HUES64 (cell line): ENCODE results near the gene VEZT.
A peak's percentile ranks its signal among the peaks of the same experiment; 100 is the strongest.
"Not testable (repeated sequence)": the region's sequence is repeated elsewhere in the genome, so short reads cannot be mapped to it uniquely, and the experiment has no call there.

ENCODE experiments used
- H3K27ac ChIP-seq: 2 replicates; pipeline ENCODE4 v1.7.0; 2013; ENCODE audit warnings: low read depth, low read length, inconsistent platforms
- H3K27me3 ChIP-seq: 2 replicates; pipeline ENCODE4 v1.6.1; 2013; ENCODE audit warnings: mild to moderate bottlenecking, low read length; ENCODE audit not compliant: insufficient read depth
- H3K36me3 ChIP-seq: 2 replicates; pipeline ENCODE4 v1.6.1; 2013; ENCODE audit warnings: mild to moderate bottlenecking, low read length; ENCODE audit not compliant: insufficient read depth
- H3K4me1 ChIP-seq: 2 replicates; pipeline ENCODE4 v1.6.1; 2013; ENCODE audit warnings: mild to moderate bottlenecking, low read length, moderate library complexity; ENCODE audit not compliant: insufficient read depth
- H3K4me3 ChIP-seq: 2 replicates; pipeline ENCODE4 v1.5.1; 2013; ENCODE audit warnings: mild to moderate bottlenecking, low read length, moderate library complexity
- H3K9ac ChIP-seq: 2 replicates; pipeline ENCODE4 v1.6.1; 2013; ENCODE audit warnings: mild to moderate bottlenecking, low read depth, low read length
- H3K9me3 ChIP-seq: 2 replicates; pipeline ENCODE4 v1.6.1; 2013; ENCODE audit warnings: low read depth, low read length; ENCODE audit not compliant: insufficient read depth
- WGBS: fragments of 150-250, 120-280 bp; methylation state at CpG from one replicate; pipeline ENCODE4 v1.1.7; 2013; ENCODE audit warnings: missing lambda C conversion rate; 5-methylcytosine and 5-hydroxymethylcytosine counted together

Gene VEZT

GRCh38 chr12:95185072-95185471 lies 32.5 kb upstream of the VEZT start:
- H3K9ac ChIP-seq: no peak overlapping the region
- H3K4me1 ChIP-seq: peaks cover 22% of the 10 kb centered on the region
- WGBS: 97% methylated on average over 8 of the region's 8 CpGs
- H3K4me3 ChIP-seq: no peak overlapping the region
- H3K9me3 ChIP-seq: no peaks in the 10 kb centered on the region
- no peaks in the 10 kb centered on the region for H3K27me3 ChIP-seq
- no peak overlapping the region for H3K27ac ChIP-seq
- no peaks in the 10 kb centered on the region for H3K36me3 ChIP-seq

DNA sequence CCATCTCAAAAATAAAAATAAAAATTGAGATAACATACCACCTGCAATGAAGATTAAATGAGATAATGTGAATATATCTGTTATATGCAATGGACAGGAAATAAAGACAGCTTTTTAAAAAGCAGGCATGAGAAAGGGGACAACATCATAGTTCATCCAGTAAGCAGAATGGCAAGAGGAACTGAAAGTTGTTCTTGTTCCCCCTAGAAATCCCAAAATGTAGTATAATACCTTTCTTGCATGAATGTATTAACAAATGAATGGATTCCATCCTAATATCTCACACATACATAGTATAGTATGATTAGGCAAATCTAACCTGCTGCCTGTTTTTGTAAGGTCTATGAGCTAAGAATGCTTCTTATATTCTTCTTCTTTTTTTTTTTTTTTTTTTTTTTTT lies 31.8 kb upstream of the VEZT start:
- peaks cover 22% of the 10 kb centered on the region for H3K4me1 ChIP-seq
- H3K27ac ChIP-seq: no peak overlapping the region
- H3K9ac ChIP-seq: no peak overlapping the region
- no peaks in the 10 kb centered on the region for H3K27me3 ChIP-seq
- no peaks in the 10 kb centered on the region for H3K36me3 ChIP-seq
- no peak overlapping the region for H3K4me3 ChIP-seq
- H3K9me3 ChIP-seq: no peaks in the 10 kb centered on the region

DNA sequence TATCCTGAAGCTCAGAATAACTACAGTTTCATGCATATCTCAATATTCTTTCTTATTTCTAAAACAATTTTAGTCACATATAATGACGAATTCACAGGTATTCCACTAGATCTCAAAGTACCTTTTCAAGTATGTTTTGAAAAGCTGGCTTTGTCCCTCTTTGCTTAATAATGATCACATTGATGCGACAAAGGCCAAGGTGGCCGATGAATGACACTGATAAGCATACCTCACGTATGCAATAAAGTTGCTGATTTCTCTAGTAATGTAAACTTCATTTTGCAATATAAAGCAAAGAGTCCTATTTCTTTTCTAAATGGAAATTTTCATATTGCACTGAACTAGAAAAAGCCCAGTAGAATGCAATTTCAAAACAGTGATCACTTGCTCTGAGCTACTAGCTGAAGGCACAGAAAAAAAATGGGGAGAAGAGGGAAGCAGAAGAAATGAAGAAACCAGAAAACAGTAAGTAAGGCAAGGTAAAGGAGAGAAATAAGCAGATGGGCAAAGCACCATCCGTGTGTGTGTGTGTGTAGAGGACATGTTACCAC lies 29.7 kb upstream of the VEZT start:
- H3K36me3 ChIP-seq: no peaks in the 10 kb centered on the region
- no peak overlapping the region for H3K9ac ChIP-seq
- 77% methylated on average over 4 of the region's 5 CpGs for WGBS
- H3K4me1 ChIP-seq: peaks cover 22% of the 10 kb centered on the region
- 0 out of 2 replicates have a peak overlapping the region, but pooled peaks have one; percentile 5 for H3K27ac ChIP-seq
- no peaks in the 10 kb centered on the region for H3K27me3 ChIP-seq
- no peaks in the 10 kb centered on the region for H3K9me3 ChIP-seq
- no peak overlapping the region for H3K4me3 ChIP-seq

DNA sequence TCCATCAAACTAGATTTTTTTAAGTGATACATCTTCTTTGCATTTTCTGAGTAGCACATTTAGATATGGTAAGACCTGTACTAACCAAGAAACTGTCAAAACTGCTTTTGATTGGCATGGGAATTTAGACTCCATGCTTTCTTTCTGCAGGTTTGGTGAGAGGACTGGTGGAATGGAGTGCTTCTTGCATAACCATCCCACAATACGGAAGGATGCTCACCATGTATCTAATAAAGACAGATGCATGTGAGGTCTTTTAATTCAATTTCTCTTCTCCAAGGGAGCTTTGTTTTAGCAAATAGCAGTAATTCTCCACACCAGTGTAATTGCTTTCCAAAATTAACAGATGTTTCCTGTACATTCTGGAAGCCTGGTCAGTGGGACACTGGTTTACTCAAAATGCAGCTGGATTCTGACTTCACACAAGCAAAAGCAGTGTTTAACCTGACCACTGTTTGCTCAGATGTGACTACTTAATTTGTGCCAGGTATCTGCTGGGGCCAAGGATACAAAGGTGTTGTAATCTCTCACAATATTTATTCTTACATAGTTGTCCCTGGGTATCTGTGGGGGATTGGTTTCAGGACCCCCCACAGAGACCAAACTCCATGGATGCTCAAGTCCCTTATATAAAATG lies 26.4 kb upstream of the VEZT start:
- H3K27me3 ChIP-seq: no peaks in the 10 kb centered on the region
- WGBS: no CpG with 5 or more reads among the region's 1 CpG
- no peak overlapping the region for H3K27ac ChIP-seq
- peaks cover 28% of the 10 kb centered on the region for H3K4me1 ChIP-seq
- H3K4me3 ChIP-seq: no peak overlapping the region
- no peaks in the 10 kb centered on the region for H3K36me3 ChIP-seq
- no peaks in the 10 kb centered on the region for H3K9me3 ChIP-seq
- no peak overlapping the region for H3K9ac ChIP-seq

DNA sequence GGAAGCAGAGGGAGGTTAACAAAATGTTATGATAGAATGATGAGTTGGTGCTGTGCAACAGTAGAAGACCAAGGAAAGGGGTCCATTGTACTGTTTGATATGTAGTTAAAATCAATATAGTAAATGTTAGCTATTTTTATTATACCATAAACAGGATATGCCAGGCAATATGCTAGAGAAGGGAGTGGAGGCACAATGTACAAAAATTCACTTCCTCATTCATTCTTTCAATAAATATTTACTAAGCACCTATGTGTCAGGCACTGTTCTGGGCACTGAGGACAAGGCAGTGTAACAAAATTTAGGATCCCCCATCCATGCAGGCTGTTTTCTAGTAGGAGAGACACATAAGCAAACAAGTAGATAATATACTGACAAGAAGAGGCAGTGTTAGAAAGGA lies 25.3 kb upstream of the VEZT start:
- H3K9me3 ChIP-seq: no peaks in the 10 kb centered on the region
- no peaks in the 10 kb centered on the region for H3K36me3 ChIP-seq
- no peaks in the 10 kb centered on the region for H3K27me3 ChIP-seq
- no peak overlapping the region for H3K27ac ChIP-seq
- no peak overlapping the region for H3K9ac ChIP-seq
- H3K4me3 ChIP-seq: no peak overlapping the region
- peaks cover 28% of the 10 kb centered on the region for H3K4me1 ChIP-seq

GRCh38 chr12:95193139-95193538 lies 24.5 kb upstream of the VEZT start:
- H3K27ac ChIP-seq: no peak overlapping the region
- H3K4me3 ChIP-seq: no peak overlapping the region
- peaks cover 20% of the 10 kb centered on the region for H3K4me1 ChIP-seq
- 97% methylated on average over 3 of the region's 3 CpGs for WGBS
- H3K9me3 ChIP-seq: no peaks in the 10 kb centered on the region
- no peaks in the 10 kb centered on the region for H3K27me3 ChIP-seq
- H3K36me3 ChIP-seq: no peaks in the 10 kb centered on the region
- H3K9ac ChIP-seq: no peak overlapping the region

GRCh38 chr12:95195122-95195521 lies 22.5 kb upstream of the VEZT start:
- no peak overlapping the region for H3K9ac ChIP-seq
- H3K4me3 ChIP-seq: no peak overlapping the region
- 73% methylated on average over 3 of the region's 3 CpGs for WGBS
- no peak overlapping the region; the same call in 1 of the 2 replicates for H3K27ac ChIP-seq
- no peaks in the 10 kb centered on the region for H3K27me3 ChIP-seq
- H3K4me1 ChIP-seq: peaks cover 15% of the 10 kb centered on the region
- H3K36me3 ChIP-seq: no peaks in the 10 kb centered on the region
- H3K9me3 ChIP-seq: no peaks in the 10 kb centered on the region

DNA sequence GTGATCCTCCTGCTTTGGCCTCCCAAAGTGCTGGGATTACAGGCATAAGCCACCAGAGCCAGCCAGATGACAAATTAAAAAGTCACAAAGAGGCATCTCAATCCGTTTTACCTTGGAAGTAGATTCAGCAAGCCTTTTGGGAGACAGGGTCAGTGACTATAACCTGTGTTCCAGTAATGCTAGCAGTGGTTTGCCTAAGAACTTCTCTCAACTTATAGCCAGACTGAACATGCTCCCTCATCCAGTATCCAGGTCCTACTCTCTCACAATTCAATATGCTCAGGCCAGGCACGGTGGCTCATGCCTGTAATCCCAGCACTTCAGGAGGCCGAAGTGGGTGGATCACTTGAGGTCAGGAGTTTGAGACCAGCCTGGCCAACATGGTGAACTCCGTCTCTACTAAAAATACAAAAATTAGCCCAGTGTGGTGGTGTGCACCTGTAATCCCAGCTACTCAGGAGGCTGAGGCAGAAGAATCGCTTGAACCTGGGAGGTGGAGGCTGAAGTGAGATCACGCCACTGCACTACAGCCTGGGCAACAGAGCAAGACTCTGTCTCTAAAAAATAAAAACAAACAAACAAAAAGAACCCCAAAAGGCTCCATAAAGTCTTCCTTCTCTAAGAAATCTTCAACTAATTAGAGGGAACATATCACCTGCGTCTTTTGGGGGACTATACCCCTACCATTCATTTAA lies 20.6 kb upstream of the VEZT start:
- peaks cover 33% of the 10 kb centered on the region for H3K4me1 ChIP-seq
- H3K36me3 ChIP-seq, H3K27ac ChIP-seq, H3K4me3 ChIP-seq, H3K9me3 ChIP-seq, H3K9ac ChIP-seq, H3K27me3 ChIP-seq: not testable (repeated sequence)
- WGBS: 95% methylated on average over 7 of the region's 7 CpGs

DNA sequence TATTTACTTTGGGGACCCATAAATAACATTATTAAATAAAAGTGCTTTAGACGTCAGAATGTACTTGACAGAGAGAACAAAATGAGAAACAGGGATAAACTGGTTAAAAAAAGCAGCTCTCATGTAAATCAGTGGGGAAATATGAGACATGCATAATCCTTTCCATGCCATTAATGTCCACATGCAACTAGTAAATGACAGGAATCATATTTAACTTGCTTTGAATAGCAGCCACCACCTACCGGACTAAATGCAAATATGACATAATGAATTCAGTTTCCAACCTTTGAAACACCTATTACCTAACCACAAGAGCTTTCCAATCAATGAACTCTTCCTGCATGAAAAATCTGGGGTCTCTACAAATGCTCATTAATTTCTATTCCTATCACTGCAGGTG lies 20.0 kb upstream of the VEZT start:
- Histone ChIP-seq H3K4me1 (peaks cover 35% of the 10 kb centered on the region), H3K27me3 (no peaks in the 10 kb centered on the region), H3K9me3 (no peaks in the 10 kb centered on the region), H3K36me3 (no peaks in the 10 kb centered on the region), H3K4me3 (no peak overlapping the region), H3K27ac (no peak overlapping the region), H3K9ac (no peak overlapping the region)
- WGBS: 99% methylated on average over 2 of the region's 2 CpGs

DNA sequence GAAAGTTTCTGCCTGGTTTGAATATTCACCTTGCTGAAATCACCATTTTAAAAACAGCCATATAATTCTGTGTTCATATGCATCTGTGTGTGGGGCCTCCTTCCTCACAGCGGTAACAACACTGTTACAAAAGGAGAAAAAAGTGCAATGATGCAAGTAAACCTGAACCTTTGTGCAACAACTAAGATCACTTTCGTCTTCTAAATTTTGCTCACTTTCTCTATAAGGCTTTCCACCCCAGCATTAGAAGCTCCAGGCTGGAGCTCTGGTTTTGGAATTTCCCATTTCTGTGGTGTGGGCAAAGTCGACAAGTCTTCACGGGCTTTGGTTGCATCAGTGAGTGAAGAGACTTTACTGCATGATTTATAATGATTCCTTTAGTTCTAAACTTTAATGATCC lies 18.7 kb upstream of the VEZT start:
- Histone ChIP-seq H3K36me3 (no peaks in the 10 kb centered on the region), H3K27ac (no peak overlapping the region), H3K9ac (no peak overlapping the region), H3K9me3 (no peaks in the 10 kb centered on the region), H3K4me1 (peaks cover 47% of the 10 kb centered on the region), H3K4me3 (no peak overlapping the region), H3K27me3 (no peaks in the 10 kb centered on the region)
- WGBS: 90% methylated on average over 4 of the region's 4 CpGs

DNA sequence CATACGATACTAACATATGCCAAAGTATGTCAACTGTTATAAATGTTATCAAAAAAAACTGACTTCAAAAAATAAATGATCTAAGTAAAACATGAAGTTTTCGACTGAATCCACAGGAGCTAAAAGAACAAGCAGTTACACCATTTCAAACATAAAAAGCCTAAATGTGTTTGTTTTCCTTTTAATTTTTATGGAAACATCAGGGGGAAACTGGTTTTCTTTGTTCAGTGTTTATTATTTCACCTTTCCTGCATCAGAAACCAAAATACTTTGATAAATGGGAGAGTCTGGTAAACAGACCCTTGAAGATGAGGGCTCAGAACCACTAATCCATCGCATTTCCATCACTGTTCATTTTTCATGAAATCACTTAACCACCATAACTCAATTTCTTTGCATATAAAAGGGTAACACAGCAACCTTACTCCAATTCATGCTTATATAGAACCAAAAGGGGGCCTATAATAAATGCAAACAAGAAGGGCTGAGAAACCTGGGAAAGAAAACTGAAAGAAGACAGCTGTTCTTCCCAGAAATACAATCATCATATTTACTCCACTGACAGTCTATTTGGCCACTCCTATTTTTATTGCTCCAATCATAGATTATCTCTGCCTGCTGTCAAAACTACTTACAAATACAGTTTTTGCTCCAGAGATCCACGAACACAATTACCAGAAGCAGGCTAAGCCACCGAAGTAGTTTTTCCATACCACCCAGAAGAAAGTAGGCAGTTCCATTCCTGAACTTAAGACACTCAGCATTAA lies 17.3 kb upstream of the VEZT start:
- H3K36me3 ChIP-seq: no peaks in the 10 kb centered on the region
- WGBS: 89% methylated on average over 5 of the region's 5 CpGs
- H3K27me3 ChIP-seq: no peaks in the 10 kb centered on the region
- H3K9me3 ChIP-seq: no peaks in the 10 kb centered on the region
- H3K4me1 ChIP-seq: peaks cover 55% of the 10 kb centered on the region
- H3K4me3 ChIP-seq: no peak overlapping the region
- no peak overlapping the region for H3K9ac ChIP-seq
- no peak overlapping the region for H3K27ac ChIP-seq
